HepG2 (cell line): ENCODE data around the gene ERMP1. TPM values are rescaled to one million over a fixed set of nuclear protein-coding genes. Genes with fewer than 3 reads are reported as not detected.

ENCODE experiments used
- ATAC-seq: fragments of 200-7000 bp; cut with Tn5 transposase; 3 replicates; pipeline ENCODE4 v1.9.1; 2020; ENCODE audit warnings: mild to moderate bottlenecking, moderate library complexity
- BruUV-seq: library from RNA; stranded (reverse); fragments of 400-500 nt; replicated peaks from 2 replicates; lab custom pipeline; 2021; lab: Mats Ljungman, UMichigan
- CTCF ChIA-PET: fragments of 300-600 bp; formaldehyde crosslinking; extraction: SDS; loops from one replicate; lab custom pipeline; 2021; ENCODE audit warnings: low total read pairs, inconsistent platforms, low intra/inter-chr PET ratio; lab: Yijun Ruan, JAX
- POLR2A ChIA-PET: fragments of 350-600 bp; sonication (Branson Sonifier 250); formaldehyde crosslinking; loops from one replicate; lab custom pipeline; 2020; ENCODE audit warnings: antibody characterized with exemption, inconsistent platforms; lab: Yijun Ruan, JAX
- DNase-seq: peaks from one replicate; pipeline ENCODE4 v3.0.0-alpha.2; 2015; ENCODE audit warnings: low spot score
- FAIRE-seq: peaks from 3 replicates; lab custom pipeline; 2011; peaks lifted over from hg19 to GRCh38; lab: Jason Lieb, UNC
- H2AFZ ChIP-seq: one replicate; pipeline ENCODE4 v1.6.1; 2011; ENCODE audit warnings: low read length, inconsistent platforms
- H3K27ac ChIP-seq: fragments of 300-600 bp; 3 replicates; pipeline ENCODE4 v1.8.0; 2011; ENCODE audit warnings: mixed run types, mild to moderate bottlenecking, mixed read lengths, low read length, inconsistent platforms; ENCODE audit not compliant: insufficient read depth; ENCODE audit errors: extremely low read length
- H3K27me3 ChIP-seq, 2 experiments: fragments of 200-600 bp in 1 of 2; 2 replicates in 1 of 2; 3 replicates in 1 of 2; pipeline versions ENCODE4 v1.6.0 to v1.8.0; 2011; ENCODE audit warnings: low read length in 2 of 2, mild to moderate bottlenecking in 2 of 2, moderate library complexity in 2 of 2, inconsistent platforms in 1 of 2; ENCODE audit not compliant: insufficient read depth in 2 of 2, control insufficient read depth in 1 of 2
- H3K36me3 ChIP-seq, 2 experiments: fragments of 200-600 bp in 1 of 2; replicated peaks in 1 of 2; 2 replicates in 1 of 2; 3 replicates in 1 of 2; pipeline versions ENCODE4 v1.5.1 to v1.8.0; 2011; ENCODE audit warnings: low read length in 2 of 2, inconsistent platforms in 1 of 2; ENCODE audit not compliant: insufficient read depth in 2 of 2, control insufficient read depth in 1 of 2
- H3K4me1 ChIP-seq: 2 replicates; pipeline ENCODE4 v1.5.1; 2012; ENCODE audit warnings: low read length, inconsistent platforms; ENCODE audit not compliant: insufficient read depth
- H3K4me2 ChIP-seq: 2 replicates; pipeline ENCODE4 v1.6.0; 2011; ENCODE audit warnings: low read depth, low read length, inconsistent platforms
- H3K4me3 ChIP-seq, 3 experiments: fragments of 200-600 bp in 1 of 3; sonication (generic), shearing (Covaris generic) in 1 of 3; replicated peaks in 1 of 3; 2 replicates each; pipeline ENCODE4 v1.5.1; 2011 to 2016; ENCODE audit warnings: low read length in 3 of 3, inconsistent platforms in 2 of 3, low read depth in 2 of 3, mild to moderate bottlenecking in 2 of 3, control low read depth in 1 of 3, mixed read lengths in 1 of 3; ENCODE audit not compliant: insufficient read depth in 1 of 3
- H3K79me2 ChIP-seq: one replicate; pipeline ENCODE4 v1.6.1; 2011; ENCODE audit warnings: low read length, inconsistent platforms; ENCODE audit not compliant: insufficient read depth
- H3K9ac ChIP-seq: 2 replicates; pipeline ENCODE4 v1.6.0; 2011; ENCODE audit warnings: mild to moderate bottlenecking, low read depth, low read length, inconsistent platforms; ENCODE audit not compliant: insufficient read depth
- H3K9me3 ChIP-seq: 2 replicates; pipeline ENCODE4 v1.5.1; 2012; ENCODE audit warnings: mild to moderate bottlenecking, low read length
- H4K20me1 ChIP-seq: 2 replicates; pipeline ENCODE4 v1.6.0; 2011; ENCODE audit warnings: inconsistent platforms, mild to moderate bottlenecking, low read length, moderate library complexity; ENCODE audit not compliant: insufficient read depth
- ATAD3A ChIP-seq: sonication (generic); formaldehyde crosslinking; IDR thresholded peaks from 2 replicates; pipeline ENCODE4 v1.4.0; 2020; ENCODE audit warnings: missing genetic modification reagents
- NAIF1 ChIP-seq: sonication (generic); formaldehyde crosslinking; IDR thresholded peaks from 2 replicates; pipeline ENCODE4 v1.5.0; 2020; ENCODE audit warnings: mild to moderate bottlenecking, missing genetic modification reagents, borderline replicate concordance
- PRDM10 ChIP-seq: sonication (generic); formaldehyde crosslinking; IDR thresholded peaks from 2 replicates; pipeline ENCODE4 v1.4.0; 2020; ENCODE audit warnings: low read depth, missing genetic modification reagents
- WGBS: methylation state at CpG from one replicate; pipeline ENCODE4 v1.1.6; 2017; ENCODE audit warnings: low lambda C conversion rate; 5-methylcytosine and 5-hydroxymethylcytosine counted together
- in situ Hi-C: cut with HindIII; loops from 2 replicates; pipeline ENCODE4 v1.10.0; 2017; ENCODE audit warnings: low pct_unique_long_range_greater_than_20kb; ENCODE audit not compliant: extremely low pct_ligation_motif_present
- intact Hi-C: fragments of 100-400 bp; cut with micrococcal nuclease; formaldehyde crosslinking; loops from one replicate; pipeline ENCODE4 v1.10.0; 2022; ENCODE audit not compliant: unreplicated experiment
- polyA plus RNA-seq, 8 experiments: library from polyadenylated mRNA; depleted of rRNA in 3 of 8; stranded (reverse) in 7 of 8; unstranded in 1 of 8; fragments of >200 nt; fragmentation: Illumina TruSeq in 4 of 8; extraction: Trizol in 4 of 8; gene quantifications; 2 replicates each; pipeline versions ENCODE4 v1.2.1 to v1.2.3, GENCODE V29; 2011 to 2016; ENCODE audit warnings: low read depth in 4 of 8, missing spikeins in 1 of 8, mixed read lengths in 1 of 8; ENCODE audit not compliant: insufficient read depth in 1 of 8
- total RNA-seq, 5 experiments: library from RNA; depleted of rRNA; stranded (reverse); fragments of >200 nt; fragmentation: Illumina TruSeq; extraction: Trizol; gene quantifications; 2 replicates each; pipeline ENCODE4 v1.2.3, GENCODE V29; 2016; ENCODE audit warnings: low read depth in 1 of 5

ERMP1 gene
- total and polyA plus RNA-seq, 2 of the 13 experiments (the other 11 are each of a cell fraction or from before 2014, with no cell fraction given): 40.9 to 65.4 TPM

GRCh38 chr9:5787220-5787619, 45.7 kb downstream of the ERMP1 start:
- POLR2A ChIA-PET: no interaction called here
- CTCF ChIA-PET: no interaction called here
- ATAC-seq: no peak

More at GRCh38 chr9:5787220-5787619, 45.7 kb downstream of the ERMP1 start:
- H3K9ac ChIP-seq: no peak overlapping the region
- H3K79me2 ChIP-seq: peaks cover 9% of the 10 kb centered on the region
- H3K9me3 ChIP-seq: no peaks in the 10 kb centered on the region
- no peaks in the 10 kb centered on the region for H4K20me1 ChIP-seq
- peaks cover 8 to 58% of the 10 kb centered on the region in 2 experiments for H3K36me3 ChIP-seq
- DNase-seq: no peak
- WGBS: 100% methylated on average over 2 of the region's 2 CpGs
- no peak overlapping the region for H3K4me2 ChIP-seq
- H3K27me3 ChIP-seq: no peaks in the 10 kb centered on the region
- no peak overlapping the region for H2AFZ ChIP-seq
- intact Hi-C loops: no loop called here
- H3K4me3 ChIP-seq: no peak overlapping the region
- no peak overlapping the region for H3K27ac ChIP-seq
- no TSS peak for BruUV-seq
- peaks cover 15% of the 10 kb centered on the region for H3K4me1 ChIP-seq
- TF ChIP-seq ATAD3A (CRISPR knock-in tag): no peak
- no peak for TF ChIP-seq NAIF1 (CRISPR knock-in tag)
- TF ChIP-seq PRDM10 (CRISPR knock-in tag): no peak
- TF ChIP-seq, all 625 proteins: peak for 0
- FAIRE-seq: no peak
- in situ Hi-C loops: no loop called here
